GM23248 (cell line): ENCODE measurements around the gene CTSO.

Source experiments
- EZH2 ChIP-seq: fragments of 200-600 bp; sonication (generic); IDR thresholded peaks from 2 replicates; pipeline ENCODE4 v1.6.1; 2018; ENCODE audit warnings: antibody characterized with exemption, mild to moderate bottlenecking; ENCODE audit not compliant: insufficient read depth, poor library complexity, severe bottlenecking
- EZH2phosphoT487 ChIP-seq: fragments of 200-600 bp; sonication (generic); IDR thresholded peaks from 2 replicates; pipeline ENCODE4 v1.6.1; 2018; ENCODE audit warnings: antibody characterized with exemption, moderate library complexity, mild to moderate bottlenecking, low read depth; ENCODE audit not compliant: insufficient read depth

- TF ChIP-seq EZH2 = no peak
- TF ChIP-seq EZH2phosphoT487 = no peak
Observed at GRCh38 chr4:155931634-155932033, 22.0 kb downstream of the CTSO start.
